GM19239 (cell line): Measurements from ENCODE around the gene KIAA2012.

ENCODE experiments used
- DNase-seq: peaks from one replicate; pipeline ENCODE4 v3.0.0; 2011; ENCODE audit warnings: low spot score; ENCODE audit not compliant: insufficient read length
- FAIRE-seq: peaks from 2 replicates; lab custom pipeline; 2011; peaks lifted over from hg19 to GRCh38; lab: Jason Lieb, UNC

KIAA2012 gene

GRCh38 chr2:202140522-202141252 is 67.6 kb downstream of the KIAA2012 start:
- no peak for DNase-seq
- no peak for FAIRE-seq

GRCh38 chr2:202141329-202141947 is 68.4 kb downstream of the KIAA2012 start:
- FAIRE-seq = no peak
- no peak for DNase-seq

DNA sequence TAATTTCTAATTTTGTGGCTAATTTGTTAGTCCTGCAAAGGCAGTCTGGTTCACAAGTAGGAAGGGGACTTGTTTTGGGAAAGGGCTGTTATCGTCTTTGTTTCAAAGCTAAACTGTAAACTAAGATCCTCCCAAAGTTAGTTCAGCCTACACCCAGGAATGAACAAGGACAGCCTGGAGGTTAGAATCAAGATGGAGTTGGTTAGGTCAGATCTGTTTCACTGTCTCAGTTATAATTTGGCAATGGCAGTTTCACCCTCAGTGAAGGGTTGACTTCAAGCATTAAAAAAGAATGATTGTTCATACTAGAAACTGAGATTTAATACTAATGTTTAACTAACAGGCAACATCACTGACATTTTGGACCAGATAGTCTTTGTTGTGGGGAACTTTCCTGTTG is 69.5 kb downstream of the KIAA2012 start:
- DNase-seq (no peak), FAIRE-seq (peak; percentile 39)

DNA sequence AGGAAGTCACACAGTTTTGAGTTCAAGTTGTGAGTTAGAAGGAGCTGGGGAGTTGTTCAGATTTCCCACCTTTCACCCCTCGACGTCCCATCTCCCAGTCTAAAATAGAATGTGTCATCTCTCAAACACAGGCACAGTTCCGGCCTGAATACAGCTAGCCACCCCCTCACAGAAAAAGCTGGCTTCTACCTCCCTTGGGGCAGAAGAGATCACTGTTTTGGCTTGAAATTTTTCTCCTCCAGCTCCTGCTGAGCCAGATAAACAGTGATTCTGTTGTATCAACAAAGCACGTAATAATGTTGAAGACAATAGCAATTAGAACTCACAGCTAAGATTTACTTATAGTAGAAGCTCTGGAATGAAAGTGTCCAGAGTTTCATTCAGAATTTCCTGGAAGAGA is 74.7 kb downstream of the KIAA2012 start:
- FAIRE-seq = no peak

GRCh38 chr2:202148515-202149154 is 75.6 kb downstream of the KIAA2012 start:
- DNase-seq (no peak), FAIRE-seq (no peak)

More for the DNA sequence above, 74.7 kb downstream of the KIAA2012 start:
- DNase-seq = no peak

DNA sequence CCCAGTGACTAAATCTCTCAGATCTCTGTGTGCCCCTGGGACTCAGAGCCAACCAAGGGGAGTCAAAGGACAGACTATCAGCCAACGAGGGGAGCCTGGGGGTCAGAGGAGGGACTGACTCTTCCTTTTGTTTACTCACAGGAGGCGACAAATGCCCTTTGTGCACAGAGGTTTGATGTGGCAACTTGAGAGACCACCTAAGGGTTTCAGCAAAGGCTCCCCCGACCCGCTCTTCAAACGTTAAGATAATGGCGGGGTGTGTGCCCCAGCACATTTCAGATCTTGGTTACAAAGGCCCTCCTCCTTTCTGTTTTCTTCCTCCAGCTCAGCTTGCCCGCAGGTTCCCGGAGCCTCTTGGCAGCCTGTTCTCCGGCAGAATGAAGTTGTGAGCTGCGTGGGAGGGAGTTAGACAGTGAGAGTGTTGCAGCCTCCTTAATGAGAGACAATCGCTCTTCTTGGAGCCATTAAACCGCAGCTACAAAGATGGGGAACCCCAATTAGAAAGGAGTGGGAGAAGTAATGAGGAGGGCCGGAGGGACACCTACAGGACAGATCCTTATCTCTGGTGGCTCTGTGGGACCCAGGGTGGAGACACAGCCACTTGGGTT is 76.2 kb downstream of the KIAA2012 start:
- no peak for FAIRE-seq

GRCh38 chr2:202149936-202150335 is 76.9 kb downstream of the KIAA2012 start:
- DNase-seq (no peak), FAIRE-seq (no peak)

More for the DNA sequence above, 76.2 kb downstream of the KIAA2012 start:
- DNase-seq = no peak

DNA sequence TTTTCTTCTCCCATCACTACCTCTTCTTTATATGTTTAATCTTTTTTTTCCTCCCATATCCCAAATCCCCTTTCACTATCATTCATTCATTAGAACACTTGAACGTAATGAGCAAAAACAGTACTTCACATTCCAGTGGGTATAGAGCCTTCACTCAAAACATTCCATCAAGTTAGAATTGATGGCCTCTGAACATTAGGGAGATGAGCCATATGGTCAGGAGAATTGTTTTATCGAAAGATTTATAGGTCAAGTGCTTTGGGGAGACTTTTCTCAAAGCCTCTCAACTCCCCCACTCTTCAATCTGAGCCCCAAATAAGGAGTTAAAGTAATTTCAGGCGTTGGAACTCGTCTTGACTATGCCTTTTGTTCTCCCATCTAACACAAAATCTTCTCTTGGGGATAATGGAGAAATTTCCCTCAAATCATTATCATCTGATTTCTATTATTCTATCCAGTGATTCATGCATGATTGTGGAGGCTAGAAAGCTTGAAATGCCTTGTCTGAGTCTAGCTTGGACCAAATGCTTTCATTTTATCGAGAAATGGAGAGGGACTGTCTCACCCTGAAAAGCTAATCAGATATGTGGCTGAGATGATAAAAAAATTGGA is 79.2 kb downstream of the KIAA2012 start:
- FAIRE-seq (no peak), DNase-seq (no peak)

DNA sequence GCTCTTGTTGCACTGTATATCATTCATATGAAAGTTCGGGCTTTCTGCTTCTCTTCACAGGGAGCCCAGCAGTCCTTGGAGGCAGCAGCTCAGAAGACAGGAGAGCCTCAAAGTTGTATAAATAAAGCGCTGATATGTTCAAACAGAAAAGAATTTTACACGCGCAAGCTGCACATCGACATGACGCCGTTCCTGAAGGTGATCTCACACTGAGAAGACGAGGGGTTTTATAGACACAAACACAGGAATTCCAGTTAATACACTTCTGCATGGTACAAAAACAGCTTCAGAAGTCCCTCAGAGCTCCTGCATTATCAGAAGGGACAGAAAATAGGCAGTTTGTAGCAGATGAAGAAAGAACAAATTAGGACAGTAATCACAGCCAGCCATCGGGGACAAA is 81.6 kb downstream of the KIAA2012 start:
- no peak for DNase-seq
- FAIRE-seq = no peak

GRCh38 chr2:202157211-202157990 is 84.3 kb downstream of the KIAA2012 start:
- FAIRE-seq (no peak), DNase-seq (no peak)

DNA sequence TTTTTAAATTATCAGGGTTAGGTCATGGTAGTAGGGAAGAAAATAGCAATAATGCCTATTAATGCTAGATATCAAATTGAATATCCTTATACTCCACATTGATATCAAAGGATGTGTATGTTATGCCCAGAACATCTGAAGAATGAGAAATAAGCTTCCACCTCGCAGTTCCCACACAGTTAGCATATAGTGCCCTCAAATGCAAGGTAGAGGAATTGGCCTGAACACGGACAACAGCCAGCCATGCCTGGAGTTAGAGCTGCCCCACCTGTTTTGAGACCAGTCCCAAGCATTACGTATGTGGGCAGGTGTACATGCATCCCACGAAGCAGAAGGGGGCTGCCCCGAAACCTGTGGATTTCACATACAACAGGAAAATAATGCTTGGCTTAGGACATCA is 85.7 kb downstream of the KIAA2012 start:
- FAIRE-seq = no peak

GRCh38 chr2:202161151-202161835 is 88.2 kb downstream of the KIAA2012 start:
- DNase-seq (no peak), FAIRE-seq (no peak)

More for the DNA sequence above, 85.7 kb downstream of the KIAA2012 start:
- DNase-seq = no peak

DNA sequence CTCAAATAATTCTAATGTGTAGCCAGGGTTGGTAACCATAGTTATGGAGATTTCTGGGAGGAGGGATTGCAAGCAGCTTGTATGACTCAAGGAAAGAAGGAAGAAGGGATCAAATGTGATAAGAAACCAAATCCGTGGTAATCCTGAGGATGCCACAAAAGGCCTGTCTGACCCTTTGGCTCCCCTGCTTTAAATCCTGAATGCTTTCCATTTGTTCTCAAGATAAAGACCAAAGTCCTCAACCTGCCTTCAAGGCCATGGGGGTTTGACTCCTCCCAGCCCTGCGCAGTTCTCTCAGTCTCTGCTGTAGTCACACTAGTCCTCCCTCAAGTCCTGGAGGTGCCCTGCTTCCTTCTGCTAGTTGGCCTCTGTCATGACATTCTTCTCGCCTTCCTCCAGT is 91.4 kb downstream of the KIAA2012 start:
- DNase-seq = no peak
- no peak for FAIRE-seq

DNA sequence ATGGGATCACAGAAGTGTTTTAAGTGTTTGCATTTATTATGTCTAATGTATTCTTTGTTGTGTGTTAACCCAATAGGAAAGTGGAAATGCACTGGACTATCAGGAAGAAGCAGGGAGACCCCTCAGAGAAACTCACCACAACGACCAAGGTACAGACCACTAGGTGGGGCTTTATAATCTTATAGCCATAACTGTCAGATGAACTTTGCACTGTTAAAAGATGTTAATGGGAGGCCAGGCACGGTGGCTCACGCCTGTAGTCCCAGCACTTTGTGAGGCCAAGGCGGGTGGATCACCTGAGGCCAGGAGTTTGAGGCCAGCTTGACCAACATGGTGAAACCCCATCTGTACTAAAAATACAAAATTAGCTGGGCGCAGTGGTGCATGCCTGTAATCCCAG is 92.2 kb downstream of the KIAA2012 start:
- FAIRE-seq (no peak), DNase-seq (no peak)

DNA sequence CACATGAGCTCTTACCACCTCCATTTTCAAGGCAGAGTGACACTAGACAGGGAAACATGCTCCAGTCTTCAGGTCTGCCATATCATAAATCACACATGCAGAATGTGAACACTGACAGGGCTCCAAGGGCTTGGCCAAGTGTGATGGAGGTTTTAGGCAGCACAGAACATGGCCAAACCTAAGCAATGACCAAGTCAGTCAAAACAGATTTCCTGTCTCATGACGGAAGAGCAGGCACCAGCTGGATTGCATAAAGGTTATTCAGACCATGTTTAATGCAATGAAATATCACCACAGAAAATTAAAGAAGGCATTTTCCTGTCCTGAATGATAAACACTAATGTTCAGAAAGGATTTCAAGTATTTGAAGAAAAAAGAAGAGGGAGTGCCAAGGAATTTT is 92.9 kb downstream of the KIAA2012 start:
- DNase-seq = no peak
- FAIRE-seq = no peak

DNA sequence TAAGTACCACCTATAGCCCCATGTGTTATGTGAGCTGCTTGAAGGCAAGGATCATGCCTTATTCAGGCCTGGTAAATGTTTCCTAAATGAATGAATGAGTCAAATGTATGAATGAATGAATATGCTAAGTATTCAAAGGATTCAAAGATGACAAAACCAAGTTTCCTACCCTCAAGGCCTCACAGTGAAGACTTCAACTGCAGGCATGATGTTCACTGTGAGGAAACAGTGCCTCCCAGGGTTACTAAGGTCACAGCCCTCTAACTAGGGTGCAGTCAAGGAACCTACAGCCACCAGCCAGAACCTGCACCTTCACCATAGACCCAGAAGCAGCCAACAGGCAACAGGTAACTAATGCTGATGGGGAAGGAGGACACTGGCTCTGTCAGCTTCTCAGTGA is 96.1 kb downstream of the KIAA2012 start:
- DNase-seq (no peak), FAIRE-seq (no peak)

GRCh38 chr2:202169832-202170424 is 96.9 kb downstream of the KIAA2012 start:
- DNase-seq (no peak), FAIRE-seq (no peak)

DNA sequence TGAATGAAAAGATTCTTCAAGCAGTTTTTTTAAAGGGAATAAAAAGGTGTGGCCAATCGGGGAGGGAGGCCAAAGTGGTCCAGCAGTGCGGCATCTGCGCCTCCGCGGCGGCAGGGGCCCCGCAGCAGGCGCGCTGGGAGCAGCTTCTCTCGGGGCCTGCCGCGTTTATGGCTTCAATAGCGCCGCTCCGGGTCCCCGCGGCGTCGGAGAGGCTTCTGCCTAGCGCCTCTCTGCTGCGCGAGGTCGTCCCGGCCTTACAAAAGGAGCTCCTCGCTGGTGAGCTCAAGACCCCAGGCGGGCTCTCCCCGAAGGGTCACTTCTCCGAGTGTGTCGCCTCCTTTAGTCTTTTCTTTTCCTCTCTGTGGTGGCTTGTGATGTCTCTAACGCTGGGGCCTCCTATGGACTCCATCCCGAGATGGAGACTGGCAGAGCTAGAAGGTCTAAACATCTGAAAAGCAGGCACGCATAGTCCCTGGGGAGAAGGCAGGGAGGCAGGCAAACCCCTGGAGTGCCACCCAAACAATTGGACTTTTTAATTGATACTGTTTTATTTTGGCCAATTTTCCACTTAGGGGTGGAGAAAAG is 98.3 kb downstream of the KIAA2012 start:
- no peak for FAIRE-seq
- no peak for DNase-seq
